Liver (tissue), 3 donors: ENCODE measurements around the gene CRB2.

ENCODE experiments used
- CTCF ChIP-seq: fragments of 150-350 bp; IDR thresholded peaks from 2 replicates; pipeline ENCODE4 v1.5.1; 2017; ENCODE audit warnings: improper control_type of control experiment, low read depth, low read length; ENCODE audit not compliant: missing input control
- RAD21 ChIP-seq, 2 donors: IDR thresholded peaks; 2 replicates each; pipeline ENCODE4 v1.6.1; 2016; ENCODE audit warnings: antibody characterized with exemption in 2 of 2, mild to moderate bottlenecking in 2 of 2
- REST ChIP-seq: IDR thresholded peaks from 2 replicates; pipeline ENCODE4 v1.6.1; 2016; ENCODE audit warnings: antibody characterized with exemption, mild to moderate bottlenecking
- RXRA ChIP-seq, 2 donors: IDR thresholded peaks; 2 replicates each; pipeline ENCODE4 v1.6.1; 2017 to 2018; ENCODE audit warnings: antibody characterized with exemption in 2 of 2, mild to moderate bottlenecking in 1 of 2
- TAF1 ChIP-seq: conservative IDR thresholded peaks from 2 replicates; pipeline ENCODE4 v1.6.1; 2016; ENCODE audit warnings: antibody characterized with exemption, mild to moderate bottlenecking
- YY1 ChIP-seq: IDR thresholded peaks from 2 replicates; pipeline ENCODE4 v1.6.1; 2016; ENCODE audit warnings: antibody characterized with exemption, mild to moderate bottlenecking
- TF ChIP-seq, protein P1 (sequence below): IDR thresholded peaks from 2 replicates; pipeline ENCODE4 v1.6.1; 2016; ENCODE audit warnings: antibody characterized with exemption
- donor health status: healthy.
- donor health status: healthy.

GRCh38 chr9:123331346-123332060, 24.5 kb upstream of the CRB2 start:
- no peak for TF ChIP-seq CTCF
- TF ChIP-seq TAF1, result no peak
- no peak for TF ChIP-seq RAD21 (IDR thresholded peaks at IDR 0.05)
- TF ChIP-seq, protein P1, sequence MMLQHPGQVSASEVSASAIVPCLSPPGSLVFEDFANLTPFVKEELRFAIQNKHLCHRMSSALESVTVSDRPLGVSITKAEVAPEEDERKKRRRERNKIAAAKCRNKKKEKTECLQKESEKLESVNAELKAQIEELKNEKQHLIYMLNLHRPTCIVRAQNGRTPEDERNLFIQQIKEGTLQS, result no peak
- TF ChIP-seq RXRA (IDR thresholded peaks at IDR 0.05), result no peak
- no peak for TF ChIP-seq YY1
- TF ChIP-seq REST, result no peak
